Measurements from ENCODE around the gene ATP6V0C.

ATP6V0C gene

DNA sequence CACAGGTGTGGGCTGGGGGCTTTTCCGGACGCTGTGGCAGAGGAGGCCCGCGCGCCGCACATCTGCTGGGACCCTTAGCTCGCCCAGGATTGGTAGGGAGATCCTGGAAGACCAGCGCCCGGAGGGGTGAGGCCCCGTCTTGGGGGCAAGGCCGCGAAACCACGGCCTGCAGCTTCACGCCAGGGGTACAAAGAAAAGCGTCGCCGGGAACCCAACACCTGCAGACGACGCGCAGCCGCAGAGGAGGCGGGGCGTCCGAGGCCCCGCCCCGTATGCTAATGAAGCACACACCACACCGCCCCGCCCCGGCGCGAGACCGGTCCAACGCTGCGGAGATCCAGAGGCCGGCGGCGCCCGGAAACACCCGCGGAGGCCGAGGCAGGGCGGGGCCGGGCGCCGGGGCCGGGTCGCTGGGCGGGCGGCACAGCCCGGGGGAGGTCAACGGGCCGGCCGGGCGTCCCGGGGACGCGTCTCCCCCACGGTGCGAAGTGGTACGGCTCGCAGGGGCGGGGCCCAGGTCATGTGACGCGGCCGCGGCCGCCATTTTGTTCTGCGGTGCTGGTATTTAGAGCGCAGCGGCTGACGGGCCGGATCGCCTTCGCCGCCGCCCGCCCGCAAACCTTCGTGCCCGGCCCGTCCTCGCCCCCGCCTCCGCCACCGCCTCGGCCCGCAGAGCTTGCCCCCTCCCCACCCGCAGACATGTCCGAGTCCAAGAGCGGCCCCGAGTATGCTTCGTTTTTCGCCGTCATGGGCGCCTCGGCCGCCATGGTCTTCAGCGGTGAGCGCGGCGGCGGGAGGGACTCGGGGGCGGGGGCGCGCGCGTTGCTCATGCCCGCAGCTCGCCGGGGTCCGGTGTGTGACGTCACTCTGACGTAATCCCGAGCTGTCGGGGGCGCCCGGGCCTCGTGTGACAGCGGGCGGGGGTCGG is at the start of gene ATP6V0C:
ATP6V0C (plus strand) TSS at position 548 of the 928 bp plus-strand sequence; CDS start at position 700, 152 bp downstream.
- TF ChIP-seq, protein P1, sequence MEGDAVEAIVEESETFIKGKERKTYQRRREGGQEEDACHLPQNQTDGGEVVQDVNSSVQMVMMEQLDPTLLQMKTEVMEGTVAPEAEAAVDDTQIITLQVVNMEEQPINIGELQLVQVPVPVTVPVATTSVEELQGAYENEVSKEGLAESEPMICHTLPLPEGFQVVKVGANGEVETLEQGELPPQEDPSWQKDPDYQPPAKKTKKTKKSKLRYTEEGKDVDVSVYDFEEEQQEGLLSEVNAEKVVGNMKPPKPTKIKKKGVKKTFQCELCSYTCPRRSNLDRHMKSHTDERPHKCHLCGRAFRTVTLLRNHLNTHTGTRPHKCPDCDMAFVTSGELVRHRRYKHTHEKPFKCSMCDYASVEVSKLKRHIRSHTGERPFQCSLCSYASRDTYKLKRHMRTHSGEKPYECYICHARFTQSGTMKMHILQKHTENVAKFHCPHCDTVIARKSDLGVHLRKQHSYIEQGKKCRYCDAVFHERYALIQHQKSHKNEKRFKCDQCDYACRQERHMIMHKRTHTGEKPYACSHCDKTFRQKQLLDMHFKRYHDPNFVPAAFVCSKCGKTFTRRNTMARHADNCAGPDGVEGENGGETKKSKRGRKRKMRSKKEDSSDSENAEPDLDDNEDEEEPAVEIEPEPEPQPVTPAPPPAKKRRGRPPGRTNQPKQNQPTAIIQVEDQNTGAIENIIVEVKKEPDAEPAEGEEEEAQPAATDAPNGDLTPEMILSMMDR (conservative IDR thresholded peaks at IDR 0.05), result no peak
- H3K27ac ChIP-seq, result peak within 1 kb of the TSS; percentile 85

- no peak overlapping the region for H3K27ac ChIP-seq
- TF ChIP-seq, protein P1 (conservative IDR thresholded peaks at IDR 0.05), result no peak
Observed at GRCh38 chr16:2464333-2464732, 49.4 kb upstream of the ATP6V0C start.

DNA sequence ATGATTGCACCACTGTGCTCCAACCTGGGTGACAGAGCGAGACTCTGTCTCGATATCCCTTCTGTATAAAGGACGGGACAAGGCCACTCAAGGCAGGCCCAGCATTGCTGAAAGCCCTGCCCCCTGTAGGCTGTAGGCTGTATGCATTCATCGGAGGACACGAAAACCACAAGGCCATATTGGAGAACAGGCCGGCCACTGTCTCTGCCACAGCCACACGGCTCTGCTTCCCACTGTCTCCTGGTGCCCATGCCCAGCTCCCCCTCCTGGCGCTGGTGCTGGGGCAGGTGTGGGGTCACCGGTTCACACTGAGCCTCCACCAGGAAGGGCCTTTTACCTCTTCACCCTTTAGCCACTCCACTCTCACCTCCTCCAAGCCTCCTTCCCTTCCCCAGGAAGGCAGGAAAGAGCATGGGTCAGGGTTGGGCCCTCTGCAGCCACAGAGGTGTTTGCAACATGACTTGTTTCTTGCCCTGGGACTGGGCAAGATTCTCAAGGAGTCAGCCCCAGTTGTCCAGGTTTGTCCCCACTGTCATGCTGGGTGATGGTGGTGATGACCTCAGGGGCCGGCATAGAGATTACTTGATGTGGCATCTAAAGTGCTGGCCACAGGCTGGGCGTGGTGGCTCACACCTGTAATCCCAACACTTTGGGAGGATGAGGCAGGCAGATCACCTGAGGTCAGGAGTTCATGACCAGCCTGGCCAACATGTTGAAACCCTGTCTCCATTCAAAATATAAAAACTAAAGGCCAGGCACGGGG is 47.9 kb upstream of the ATP6V0C start:
- H3K27ac ChIP-seq, result no peak overlapping the region
- TF ChIP-seq, protein P1 (conservative IDR thresholded peaks at IDR 0.05), result no peak; the same call in 1 of the 2 replicates

GRCh38 chr16:2466667-2467527 is 46.9 kb upstream of the ATP6V0C start:
- H3K27ac ChIP-seq, result peak overlapping the region; percentile 81
- TF ChIP-seq, protein P1 (conservative IDR thresholded peaks at IDR 0.05), result no peak

DNA sequence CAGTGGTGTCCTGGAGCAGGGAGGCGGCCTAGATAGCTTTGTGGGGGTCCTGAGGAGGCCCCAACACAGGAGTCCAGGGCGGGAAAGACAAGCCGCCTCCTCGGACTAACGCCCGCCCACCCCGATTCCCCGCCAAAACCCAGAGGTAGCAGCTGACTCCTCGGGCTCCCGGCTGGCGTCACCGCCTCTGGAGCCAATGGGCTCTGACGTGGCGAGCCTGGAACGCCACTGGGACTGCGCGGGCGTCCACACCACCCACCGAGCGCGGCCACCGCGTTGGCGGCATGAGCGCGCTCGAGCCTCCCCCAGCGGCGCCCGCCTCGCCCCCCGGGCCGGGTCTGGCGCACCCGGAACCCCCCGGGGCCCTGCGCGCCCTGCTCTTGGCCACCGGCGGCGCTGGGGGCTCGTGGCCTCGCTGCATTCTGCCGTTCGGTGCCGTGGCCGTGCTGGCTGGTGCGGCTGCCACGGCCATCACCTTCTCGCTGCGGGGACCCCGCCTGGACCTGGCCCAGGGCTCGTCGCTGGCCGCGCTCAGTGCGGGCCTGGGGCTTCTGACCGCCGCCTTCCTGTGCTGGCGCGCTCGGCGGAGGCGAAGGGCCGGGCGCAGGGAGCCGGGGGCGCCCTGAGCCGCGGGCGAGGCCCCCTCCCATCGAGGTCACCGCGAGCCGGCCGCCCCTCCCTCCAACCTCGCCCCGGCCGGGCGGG is 46.1 kb upstream of the ATP6V0C start:
- peak overlapping the region; percentile 81 for H3K27ac ChIP-seq

DNA sequence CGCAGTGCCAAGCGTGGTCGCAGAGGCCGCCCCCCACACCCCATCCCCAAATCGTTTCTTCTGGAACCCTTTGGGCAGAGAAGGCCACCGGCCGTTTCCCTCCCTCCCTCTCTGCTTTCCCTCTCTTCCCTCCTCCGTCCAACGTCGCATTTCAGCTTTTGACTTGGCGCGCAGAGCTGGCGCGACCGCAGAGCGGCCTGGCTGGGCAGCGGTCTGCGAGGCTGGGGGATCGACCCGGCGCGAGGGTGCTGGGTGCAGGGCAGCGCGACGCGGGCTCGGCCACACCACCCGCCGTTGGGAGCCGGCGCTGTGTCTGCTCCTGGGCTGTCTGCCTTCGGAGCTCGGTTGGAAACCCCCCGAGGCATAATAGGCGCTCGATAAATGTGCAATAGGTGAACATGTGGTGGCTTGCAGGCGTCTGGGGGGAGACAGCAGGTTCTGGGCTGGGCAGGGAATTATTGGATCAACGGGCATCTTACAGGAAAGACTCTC is 45.5 kb upstream of the ATP6V0C start:
- TF ChIP-seq, protein P1 (conservative IDR thresholded peaks at IDR 0.05), result no peak
- H3K27ac ChIP-seq, result peak overlapping the region; percentile 81

More for the DNA sequence above, 46.1 kb upstream of the ATP6V0C start:
- TF ChIP-seq, protein P1 (conservative IDR thresholded peaks at IDR 0.05), result no peak
